ENCODE measurements around the gene SLA2.
"Not testable (repeated sequence)": the region's sequence is repeated elsewhere in the genome, so short reads cannot be mapped to it uniquely, and the experiment has no call there.

The SLA2 gene

DNA sequence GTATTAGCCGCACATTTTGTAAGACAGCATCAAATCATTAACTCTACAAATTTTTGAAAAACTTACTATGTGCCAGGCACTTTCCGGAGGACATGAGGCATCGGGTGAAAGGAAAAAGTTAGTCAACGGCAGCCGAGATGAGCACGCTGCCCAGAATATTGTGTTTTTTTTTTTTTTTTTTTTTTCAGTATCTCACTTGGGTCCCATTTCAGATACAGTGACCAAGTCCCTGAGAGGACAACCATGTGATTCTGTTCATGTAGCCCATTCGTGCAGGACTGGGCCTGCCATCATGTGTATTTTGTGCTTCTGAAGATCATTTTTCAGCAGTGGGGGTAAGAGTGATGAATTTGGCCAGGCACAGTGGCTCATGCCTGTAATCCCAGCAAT lies 1.3 kb downstream of the SLA2 start:
- peak; percentile 45 for DNase-seq

DNA sequence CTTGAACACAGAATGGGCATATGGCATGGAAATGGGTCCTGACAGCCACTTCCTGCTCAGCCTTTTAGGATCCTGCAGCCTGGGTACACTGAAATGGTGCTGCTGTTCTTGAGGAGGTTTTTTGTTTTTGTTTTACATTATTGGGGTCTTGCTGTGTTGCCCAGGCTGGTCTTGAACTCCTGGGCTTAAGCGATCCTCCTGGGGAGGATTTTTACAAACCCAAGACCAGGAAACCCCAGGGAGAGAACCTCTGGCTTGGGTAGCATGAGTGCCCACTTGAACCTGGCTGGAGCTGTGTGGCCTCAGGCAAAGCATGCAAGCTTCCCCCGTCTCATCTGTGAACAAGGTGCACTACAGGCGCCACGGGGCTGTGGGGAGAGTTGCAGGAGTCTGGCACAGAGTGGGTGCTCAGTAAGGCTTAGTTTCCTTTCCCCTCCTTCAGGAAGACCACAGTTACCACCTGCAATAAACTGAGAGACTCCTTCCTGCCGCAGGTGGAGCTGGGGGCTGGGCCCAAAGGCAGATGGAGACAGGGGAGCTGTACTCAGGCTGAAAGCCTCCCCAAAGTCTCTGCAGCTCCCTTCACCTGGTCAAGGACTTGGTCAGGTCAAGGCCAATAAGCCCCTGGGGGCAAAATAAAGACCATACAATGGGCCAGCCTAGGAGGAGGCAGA lies 1.8 kb downstream of the SLA2 start:
- peak; percentile 43 for DNase-seq

DNA sequence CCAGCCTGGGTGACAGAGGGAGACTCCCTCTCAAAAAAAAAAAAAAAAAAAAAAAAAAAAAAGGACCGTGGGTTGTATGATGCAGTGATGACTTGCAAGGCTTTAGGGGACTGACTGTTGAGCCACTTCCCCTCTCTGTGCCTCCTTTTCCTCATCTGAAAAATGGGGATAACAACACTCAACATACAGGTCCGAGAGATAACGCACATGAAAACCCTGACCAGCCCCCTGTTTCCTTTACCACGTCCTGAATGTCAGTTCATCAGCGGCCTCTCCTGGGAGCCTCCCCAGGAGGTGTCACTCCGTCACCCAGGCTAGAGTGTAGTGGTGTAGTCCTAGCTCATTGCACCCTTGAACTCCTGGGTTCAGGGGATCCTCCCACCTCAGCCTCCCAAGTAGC lies 3.9 kb downstream of the SLA2 start:
- no peak for DNase-seq

DNA sequence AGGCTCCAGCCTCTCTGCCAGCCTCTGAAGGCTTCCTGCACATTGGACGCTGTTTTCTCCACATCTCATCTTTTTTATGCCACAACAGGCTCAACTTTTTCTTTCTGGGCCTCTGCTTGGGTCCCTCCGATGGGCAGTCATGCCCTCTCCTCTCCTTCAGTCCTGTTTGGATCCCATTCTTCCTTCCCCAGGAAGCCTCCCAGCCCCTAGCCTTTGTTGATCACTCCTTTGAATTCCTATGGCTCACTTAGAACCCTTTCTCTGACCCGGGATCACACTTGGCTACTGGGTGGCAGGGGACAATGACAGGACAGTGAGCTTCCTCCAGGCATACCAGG lies 4.5 kb downstream of the SLA2 start:
- DNase-seq, result no peak

DNA sequence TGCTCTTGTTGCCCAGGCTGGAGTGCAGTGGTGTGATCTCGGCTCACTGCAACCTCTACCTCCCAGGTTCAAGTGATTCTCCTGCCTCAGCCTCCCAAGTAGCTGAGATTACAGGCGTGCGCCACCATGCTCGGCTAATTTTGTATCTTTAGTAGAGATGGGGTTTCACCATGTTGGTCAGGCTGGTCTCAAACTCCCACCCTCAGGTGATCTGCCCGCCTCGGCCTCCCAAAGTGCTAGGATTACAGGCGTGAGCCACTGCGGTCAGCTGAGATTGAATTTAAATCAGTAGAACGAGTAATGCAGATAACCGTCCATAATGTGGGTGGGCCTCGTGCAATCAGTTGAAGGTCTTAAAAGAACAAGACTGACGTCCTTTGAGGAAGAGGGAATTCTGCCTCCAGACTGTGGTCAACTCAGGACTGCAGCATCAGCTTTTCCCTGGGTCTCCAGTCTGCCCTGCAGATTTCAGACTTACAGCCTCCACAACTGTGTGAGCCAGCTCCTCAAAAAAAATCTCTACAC lies 7.1 kb downstream of the SLA2 start:
- DNase-seq, result not testable (repeated sequence)

DNA sequence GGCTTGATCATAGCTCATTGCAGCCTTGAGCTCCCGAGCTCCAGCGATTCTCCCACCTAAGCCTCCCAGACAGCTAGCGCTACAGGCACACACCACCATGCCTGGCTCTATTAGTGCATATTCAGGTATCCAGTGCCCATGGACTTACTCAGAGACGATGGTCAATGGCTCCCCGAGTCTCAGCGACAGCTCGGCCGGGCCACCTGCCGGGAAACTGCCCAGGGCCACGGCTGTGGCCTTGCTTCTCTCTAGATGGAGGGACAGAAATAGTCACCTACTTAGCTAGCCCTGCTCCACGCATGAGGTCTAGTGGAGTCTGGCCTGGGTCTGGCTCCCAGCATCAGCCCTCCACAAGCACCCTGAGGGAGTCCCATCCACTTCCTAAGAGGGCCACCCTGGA lies 11.7 kb downstream of the SLA2 start:
- DNase-seq, result no peak

DNA sequence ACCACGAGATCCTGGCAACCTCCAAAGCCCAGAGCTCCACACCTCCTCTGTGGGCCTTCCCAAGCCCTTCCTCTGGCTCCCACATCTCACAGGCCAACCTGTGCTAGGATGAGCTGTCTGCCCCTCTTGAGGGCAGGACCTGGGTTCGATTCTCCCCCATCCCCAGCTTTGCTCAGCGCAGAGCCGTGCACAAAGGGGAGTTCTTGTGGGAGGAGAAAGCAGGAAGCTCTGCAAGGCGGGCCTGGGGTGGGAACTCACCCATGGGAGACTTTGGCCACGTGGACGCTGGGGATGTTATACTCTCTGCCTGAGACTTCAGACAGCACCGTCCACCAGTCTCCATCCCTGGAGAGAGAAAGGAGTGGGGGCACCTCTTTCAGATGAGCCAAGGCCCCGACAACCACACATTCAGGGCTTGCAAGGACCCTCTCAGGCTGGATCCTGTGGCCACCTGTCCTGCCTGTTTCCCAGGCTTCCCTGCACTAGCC lies 12.7 kb downstream of the SLA2 start:
- no peak for DNase-seq

DNA sequence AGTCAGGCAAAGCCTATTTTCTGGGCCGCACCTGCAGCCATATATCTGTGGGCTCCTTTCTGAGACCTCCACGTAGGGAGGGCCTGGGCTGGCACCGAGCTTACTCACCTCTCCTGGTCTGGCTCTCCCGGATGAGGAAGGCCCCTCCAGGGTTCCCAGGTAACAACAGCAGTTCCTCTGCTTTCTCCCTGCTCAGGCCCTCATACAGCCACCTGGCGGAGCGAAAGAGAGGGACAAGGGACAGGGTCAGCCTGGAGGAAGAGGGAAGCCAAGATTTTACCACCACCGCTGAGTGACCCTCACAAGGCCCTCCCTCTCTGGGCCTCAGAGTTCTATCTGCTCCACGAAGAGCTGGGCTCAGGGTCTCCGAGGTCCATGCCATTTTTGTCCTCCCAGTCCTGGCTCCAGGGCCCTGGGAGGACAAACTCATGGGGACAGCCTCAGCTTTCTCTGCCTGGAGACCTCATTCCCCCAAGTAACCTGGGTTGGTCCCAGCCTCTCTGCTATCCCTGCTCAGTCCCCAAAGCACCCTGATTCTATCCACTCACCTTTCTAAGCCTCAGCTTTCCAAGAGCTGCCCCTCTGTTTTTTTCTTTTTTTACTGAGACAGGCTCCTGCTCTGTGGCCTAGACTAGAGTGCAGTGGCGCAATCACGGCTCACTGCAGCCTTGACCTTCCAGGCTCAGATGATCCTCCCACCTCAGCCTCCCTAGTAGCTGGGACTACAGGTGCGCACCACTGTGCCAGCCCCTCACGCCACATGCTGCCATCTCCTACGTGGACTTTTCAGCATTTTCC lies 13.3 kb downstream of the SLA2 start:
- no peak for DNase-seq

DNA sequence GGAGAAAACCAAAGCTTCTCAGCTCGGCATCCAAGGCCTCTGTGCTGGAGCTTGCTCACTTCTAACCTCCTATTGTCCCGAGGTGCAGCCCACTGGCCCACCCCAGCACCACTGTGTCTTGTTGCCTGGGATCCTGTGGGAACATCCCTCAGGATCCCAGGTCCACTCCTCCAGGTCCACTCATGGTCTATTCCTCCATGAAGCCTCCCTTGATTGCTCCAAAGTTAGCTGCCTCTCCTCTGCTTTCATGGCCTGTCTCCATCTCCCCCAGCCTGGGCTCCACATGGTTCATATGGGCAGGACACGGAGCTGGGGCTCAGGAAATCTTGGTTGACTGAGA lies 13.9 kb downstream of the SLA2 start:
- DNase-seq, result no peak

DNA sequence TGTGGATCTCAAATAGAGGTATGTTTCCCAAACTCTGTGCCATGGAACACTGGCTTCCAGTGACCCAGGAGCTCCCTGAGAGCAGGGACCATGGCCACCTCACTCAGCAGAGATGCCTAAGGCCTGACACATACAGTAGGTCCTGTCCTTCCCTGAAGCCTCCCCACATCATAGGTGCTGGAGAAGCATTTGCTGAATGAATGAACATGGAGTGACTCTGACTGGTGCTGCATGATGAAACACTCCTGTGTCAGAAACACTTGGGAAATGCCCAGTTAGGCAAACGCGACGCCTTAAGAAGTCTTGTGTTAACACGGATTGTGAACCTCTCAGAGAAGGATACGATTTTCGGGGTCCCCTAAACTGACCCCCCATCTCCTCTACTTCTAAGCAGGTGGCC lies 14.3 kb downstream of the SLA2 start:
- no peak for DNase-seq

DNA sequence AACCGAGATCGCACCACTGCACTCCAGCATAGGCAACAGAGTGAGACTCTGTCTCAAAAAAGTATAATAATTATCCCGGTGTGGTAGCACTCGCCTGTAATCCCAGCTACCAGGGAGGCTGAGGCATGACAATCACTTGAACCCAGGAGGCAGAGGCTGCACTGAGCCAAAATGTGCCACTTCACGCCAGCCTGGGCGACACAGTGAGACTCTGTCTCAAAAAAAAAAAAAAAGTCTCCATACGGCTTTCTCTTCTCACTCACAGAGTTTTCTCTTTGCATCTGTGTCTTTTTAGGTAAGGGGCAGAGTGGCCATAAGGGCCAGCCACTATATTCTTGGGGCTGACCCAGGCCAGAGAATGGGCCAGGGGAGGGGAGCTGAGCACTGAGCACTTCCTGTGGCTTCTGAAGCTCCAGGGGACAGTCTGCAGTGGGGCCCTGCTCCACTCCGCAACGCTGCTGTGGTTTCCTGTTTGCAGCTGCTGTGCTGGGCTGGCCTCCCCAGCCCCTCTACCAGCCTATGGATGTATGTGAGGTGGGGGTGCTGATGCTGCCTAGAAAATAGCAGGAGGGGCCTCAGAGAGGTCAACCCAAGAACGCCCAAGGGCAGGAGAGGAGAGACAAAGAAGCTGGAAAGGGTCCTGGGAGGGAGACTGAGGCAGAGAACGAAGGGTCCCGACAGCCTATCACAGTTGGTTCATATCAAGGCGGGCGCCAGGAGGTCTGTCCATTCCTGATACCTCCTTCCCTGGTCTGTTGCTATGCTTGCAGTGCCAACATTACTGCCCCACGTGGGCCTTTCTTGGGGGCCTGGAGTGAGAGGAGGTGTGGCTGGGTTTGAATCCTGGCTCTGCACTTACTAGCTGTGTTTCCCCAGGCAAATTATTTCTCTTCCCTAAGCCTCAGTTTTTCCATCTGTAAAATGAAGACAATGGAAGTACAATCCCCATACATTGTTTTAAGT lies 16.0 kb downstream of the SLA2 start:
- DNase-seq, result no peak

DNA sequence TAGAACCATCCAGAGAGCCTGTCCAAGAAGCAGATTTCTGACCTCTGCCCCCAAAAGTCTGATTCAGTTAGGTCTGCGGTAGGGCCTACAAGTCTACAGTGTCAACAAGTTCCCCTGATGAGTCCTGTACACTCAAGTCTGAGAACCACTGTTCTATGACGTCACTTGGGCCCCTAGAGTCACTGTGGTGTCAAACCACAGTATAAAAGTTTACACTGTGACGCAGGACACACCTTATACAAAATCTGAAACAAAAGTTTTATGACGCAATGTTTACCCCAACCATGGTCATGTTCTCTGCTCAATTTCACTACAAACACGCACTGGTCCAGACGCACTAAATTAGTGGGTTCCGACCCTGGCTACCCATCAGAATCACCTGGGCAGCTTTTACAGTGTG lies 17.9 kb downstream of the SLA2 start:
- no peak for DNase-seq

DNA sequence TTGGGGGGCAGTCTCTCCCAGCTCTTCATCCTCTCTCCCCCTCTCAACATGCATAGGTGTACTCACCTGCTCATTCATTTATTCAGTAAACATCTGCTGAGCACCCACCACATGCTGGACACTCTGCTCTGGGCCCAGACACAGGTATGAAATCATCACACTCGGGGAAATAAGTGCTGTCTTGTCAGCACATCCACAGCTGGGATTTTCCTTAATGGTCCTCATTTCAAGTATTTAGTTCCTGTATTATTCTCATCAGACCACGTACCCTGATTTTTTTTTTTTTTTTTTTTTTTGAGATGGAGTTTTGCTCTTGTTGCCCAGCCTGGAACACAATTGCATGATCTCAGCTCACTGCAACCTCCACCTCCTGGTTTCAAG lies 21.1 kb downstream of the SLA2 start:
- no peak for DNase-seq

DNA sequence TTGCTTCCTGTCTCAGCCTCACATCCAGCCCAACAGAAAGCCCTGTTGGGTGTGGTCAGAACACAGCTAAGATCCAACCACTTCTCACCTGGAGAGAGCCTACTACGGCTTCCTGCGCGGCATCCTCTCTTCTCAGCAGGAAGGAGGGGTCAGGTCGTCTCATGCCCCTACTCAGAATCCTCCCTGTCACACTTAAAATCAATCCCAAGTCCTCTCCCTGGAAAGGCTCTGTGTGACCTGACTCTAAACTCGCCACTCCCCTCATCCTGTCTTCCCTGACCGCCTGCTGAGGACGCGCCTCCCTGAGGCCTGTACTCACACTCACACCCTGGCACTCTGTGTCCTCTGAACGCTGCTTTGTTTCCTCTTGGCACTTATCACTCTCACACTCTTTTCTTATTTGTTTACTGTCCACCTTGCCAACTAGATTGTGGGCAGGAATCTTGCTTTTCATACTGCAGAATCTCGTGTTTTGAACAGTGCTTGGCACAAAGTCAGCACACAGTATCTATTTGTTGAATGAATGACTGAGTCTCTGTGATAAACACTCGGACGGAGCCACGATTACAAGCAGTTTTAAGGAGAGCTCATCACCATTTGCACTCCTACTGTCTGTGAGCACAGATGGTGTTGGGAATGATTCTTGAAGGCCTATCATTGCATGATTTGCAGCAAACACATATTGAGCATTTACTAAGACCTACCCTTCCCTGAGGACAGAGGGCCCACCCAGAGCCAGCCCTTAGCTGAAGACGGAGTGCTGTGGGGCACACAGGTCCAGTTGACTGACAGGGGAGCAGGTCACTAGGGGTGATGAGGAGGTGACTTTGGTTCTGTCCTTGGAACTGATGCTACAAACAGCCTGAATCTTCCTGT lies 21.7 kb downstream of the SLA2 start:
- no peak for DNase-seq

DNA sequence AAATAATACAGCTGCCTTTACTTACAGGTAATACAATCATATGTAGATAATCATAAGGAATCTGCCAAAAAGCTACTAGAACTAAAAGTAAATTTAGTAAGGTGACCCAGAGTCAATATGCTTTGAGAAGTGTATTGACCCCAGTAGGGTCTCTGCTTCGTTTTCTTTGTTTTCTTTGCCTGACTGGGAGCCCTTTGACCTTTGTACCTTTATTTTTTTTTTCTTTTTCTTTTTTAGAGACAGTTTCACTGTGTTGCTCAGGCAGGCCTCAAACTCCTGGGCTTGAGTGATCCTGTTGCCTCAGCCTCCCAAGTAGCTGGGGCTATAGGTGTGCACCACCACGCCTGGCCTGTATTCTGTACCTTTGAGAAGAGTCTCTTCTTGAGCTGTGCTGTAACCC lies 22.6 kb downstream of the SLA2 start:
- DNase-seq, result no peak

DNA sequence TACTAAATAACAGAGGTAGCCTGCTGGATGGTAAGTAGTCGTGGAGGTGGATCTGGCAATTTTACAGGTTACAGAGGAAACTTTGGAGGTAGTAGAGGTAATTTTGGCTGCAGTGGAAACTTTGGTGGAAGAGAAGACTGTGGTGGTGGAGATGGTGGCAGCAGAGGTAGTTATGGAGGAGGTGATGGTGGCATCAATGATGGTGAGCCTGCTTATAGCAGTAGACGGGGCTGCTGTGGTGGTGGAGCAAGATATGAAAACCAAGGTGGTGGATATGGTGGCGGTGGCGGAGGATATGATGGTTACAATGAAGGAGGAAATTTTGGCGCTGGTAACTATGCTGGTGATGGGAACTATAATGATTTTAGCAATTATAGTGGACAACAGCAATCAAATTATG lies 25.1 kb downstream of the SLA2 start:
- no peak for DNase-seq

DNA sequence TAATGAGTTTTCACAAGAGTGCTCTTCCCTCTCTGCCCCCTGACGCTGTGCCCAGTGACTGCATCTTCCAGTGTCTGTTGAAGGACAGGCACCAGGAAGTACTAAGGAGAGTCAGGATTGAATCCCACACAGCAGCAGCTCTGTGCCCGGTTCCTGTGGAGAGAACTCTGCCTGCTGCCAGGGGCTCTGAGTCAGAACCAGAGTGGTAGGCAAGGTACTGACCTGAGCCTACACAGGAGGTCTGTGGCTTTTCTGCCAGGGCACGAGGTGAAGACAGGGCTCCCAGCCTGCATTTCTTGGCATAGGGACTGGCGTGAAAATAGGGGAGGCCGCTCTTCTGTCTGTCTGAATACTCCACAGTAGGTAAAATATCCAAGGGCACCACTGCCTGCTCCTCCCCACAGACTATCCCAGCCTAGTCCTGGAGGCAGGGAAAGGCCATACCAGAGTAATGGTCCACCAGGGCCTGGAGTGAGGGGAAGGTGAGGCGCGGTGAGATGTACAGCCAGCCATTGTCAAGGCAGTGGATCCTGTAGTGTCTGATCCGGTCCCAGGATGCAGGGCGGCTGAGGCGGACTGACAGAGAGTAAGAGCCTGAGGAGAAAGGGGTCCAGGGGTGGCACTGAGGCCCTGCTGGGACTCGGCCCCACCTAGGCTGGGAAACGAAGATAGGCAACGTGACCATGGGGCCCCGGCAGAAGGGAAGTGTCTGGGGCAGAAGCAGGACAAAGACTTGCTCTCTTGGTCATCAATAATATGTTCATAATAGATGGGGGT lies 31.0 kb downstream of the SLA2 start:
- DNase-seq, result no peak

DNA sequence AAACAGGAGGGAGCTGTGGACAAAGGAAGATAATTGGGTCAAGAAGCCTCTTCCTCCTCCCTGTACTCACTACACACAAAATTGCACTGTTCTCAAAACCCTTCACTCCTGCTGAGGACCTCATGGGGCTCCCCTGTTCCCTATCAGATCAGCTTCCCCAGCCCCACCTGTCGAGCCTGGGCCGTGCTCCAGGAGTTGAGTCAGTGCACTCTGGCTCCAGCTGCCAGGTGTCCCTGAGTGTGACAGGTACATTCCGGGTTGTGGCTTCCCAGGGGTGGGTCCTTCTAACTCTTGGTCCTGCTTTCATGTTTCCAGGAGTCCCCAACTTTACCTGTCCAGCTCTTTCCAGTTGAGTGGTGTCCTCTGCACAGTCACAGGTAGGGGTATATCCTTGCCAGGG lies 32.0 kb downstream of the SLA2 start:
- no peak for DNase-seq

DNA sequence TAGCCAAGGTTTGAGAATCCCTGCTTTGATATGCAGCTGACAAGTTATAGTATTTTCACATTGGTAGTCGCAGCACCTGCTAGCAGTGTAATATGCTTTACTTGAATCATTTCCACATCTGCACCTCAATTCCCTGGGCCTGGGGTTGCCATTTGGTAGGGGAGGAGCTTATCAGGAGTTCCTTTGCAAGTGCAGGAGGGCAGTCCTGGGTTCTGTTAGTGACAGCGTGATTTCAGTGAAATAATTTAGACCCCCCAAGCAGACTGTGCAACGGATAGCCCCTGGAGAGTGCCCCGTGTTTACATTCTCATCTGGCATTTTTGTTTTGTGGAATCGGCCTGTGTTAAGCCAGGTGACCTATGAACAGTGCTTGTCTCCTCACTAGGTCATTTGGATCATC lies 34.4 kb downstream of the SLA2 start:
- DNase-seq, result no peak

DNA sequence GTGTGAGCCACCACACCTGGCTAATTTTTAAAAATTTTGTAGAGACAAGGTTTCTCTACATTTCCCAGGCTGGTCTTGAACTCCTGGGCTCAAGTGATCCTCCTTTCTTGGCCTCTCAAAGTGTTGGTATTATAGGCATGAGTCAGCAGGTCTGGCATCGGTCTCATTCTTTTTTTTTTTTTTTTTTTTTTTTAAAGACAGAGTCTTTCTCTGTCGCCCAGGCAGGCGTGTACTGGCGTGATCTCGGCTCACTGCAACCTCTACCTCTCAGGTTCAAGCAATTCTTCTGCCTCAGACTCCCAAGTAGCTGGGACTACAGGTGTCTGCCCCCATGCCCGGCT lies 37.6 kb downstream of the SLA2 start:
- not testable (repeated sequence) for DNase-seq

DNA sequence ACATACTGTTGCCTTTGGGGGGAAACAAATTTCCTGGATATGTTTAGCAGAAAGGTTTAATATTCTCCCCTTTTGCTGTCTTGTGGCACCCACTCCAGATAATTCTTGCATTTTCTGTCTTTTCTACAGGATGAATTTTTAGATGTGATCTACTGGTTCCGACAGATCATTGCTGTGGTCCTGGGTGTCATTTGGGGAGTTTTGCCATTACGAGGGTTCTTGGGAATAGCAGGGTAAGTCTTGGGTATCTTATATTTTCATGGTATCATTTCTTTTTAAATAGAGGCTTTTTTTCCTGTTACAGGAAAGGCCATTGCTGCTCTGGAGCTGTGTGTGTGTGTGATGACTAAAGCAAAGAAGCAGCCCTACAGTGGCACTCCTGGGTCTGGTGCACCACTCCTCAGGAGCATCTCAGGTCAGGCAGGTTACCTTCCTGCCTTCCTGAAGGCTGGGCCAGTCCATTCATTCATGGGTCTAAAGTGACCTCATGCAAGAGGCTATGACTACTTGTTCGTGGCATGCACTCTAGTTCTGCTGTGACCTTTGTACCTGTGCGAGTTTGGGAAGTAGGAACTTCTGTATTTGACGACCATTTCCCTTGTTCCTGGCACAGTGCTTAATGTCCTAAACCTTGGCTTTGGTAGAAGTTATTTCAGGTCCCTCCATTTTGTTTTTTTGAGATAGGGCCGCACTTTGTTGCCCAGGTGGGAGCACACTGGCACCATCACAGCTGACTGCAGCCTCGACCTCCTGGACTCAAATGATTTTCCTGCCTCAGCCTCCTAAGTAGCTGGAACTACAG lies 38.2 kb downstream of the SLA2 start:
- DNase-seq, result no peak

Measured in activated T-cell treated with anti-CD3 and anti-CD28 coated beads for 4 hours (primary cell).